Limb (tissue), 2 donors: ENCODE results near the gene NRCAM.
"Not testable (repeated sequence)": the region's sequence is repeated elsewhere in the genome, so short reads cannot be mapped to it uniquely, and the experiment has no call there.

Experiments used
- DNase-seq, 2 donors: peaks; one replicate each; pipeline ENCODE4 v3.0.0-alpha.2; 2016; ENCODE audit errors: extremely low spot score in 2 of 2

Gene NRCAM

DNA sequence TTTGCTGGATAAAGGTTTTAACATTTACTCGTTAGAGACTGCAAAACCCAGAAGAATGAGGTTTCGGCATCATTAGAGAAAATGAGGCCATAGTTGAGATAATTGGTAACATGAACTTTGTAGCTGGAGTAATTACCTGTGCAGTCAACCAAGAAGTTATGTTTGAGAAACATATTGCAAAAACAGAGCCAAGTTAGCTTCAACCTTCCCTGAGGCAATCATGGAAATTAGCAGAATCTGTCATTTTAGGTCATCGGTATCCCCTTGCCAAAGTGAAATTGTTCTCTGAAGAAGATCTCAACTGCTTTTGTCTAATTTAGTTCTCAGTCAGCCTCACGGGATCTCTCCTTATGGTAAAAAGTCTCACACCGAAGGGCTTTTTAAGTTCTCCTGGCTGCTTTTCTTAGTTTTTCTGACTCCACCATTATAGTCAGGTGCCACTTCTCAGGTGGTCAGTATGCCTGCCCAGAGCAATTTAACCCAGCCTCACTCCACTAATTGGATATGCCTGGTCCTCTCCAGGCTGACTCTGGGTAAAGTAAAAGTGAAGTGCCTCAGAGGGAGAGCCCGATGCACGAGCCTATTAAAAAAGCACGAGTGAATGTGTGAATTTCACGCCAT lies 52.5 kb downstream of the NRCAM start:
- DNase-seq = no peak

DNA sequence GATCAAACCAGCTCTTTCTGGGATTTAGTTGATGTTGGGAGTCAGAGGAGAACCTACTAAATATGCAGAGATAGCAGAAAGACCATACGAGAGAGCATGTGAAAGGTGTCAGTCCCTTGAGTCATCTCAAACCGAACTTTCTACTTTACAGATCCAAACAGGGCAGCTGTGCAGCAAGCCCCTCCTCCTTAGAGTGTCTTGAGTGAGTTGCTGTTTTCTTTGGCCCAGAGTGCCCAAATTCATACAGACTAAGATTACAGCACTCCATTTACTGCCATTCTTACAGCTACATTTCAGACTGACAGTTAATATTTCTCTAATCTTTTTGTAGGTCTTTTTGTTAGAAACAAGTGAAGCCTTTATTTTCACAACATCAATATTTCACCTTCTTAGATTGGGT lies 53.4 kb downstream of the NRCAM start:
- DNase-seq = no peak

DNA sequence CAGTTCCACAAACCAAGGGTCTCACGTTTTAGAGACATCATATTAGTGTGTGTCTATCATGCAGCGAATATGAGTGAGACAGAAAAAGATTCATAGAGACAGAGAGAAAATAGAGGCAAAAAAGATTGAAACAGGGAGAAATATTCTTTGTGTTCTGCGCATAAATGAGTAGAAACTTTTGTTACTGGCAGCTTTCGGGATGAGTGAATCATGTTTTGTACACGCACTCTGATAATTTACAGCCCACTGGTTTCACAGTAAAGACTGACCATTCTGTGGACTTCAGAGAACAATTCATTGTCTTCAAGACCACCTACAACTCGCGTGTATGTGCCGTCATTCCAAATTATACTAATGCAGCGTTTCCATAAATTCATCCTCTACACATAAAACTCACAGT lies 60.2 kb downstream of the NRCAM start:
- no peak for DNase-seq

DNA sequence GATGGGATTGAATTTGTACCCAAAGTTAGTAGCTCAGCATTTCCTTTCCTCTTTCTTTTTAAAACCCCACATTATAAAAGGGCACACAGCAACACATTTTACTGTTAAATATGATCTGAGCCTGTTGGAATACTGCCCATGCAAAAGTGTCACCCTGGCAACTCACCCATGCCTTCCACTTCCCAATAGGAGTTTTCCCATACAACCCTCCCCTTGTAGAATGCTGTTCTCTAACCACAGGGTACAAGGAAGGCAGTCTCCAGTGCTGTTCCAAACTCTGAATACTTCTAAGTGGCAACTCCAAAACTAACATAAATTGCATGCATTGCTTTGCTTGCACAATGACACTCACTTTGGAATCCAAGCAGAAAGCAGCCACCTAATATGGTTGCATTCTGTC lies 60.8 kb downstream of the NRCAM start:
- DNase-seq = no peak

DNA sequence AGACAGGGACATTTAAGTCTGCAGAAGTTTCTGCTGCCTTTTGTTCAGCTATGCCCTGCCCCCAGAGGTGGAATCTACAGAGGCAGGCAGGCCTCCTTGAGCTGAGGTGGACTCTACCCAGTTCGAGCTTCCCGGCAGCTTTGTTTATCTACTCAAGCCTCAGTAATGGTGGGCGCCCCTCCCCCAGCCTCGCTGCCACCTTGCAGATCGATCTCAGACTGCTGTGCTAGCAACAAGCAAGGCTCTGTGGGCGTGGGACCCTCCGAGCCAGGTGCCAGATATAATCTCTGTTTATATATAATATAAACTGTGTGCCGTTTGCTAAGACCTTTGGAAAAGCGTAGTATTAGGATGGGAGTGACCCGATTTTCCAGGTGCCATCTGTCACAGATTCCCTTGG lies 63.1 kb downstream of the NRCAM start:
- DNase-seq = not testable (repeated sequence)

DNA sequence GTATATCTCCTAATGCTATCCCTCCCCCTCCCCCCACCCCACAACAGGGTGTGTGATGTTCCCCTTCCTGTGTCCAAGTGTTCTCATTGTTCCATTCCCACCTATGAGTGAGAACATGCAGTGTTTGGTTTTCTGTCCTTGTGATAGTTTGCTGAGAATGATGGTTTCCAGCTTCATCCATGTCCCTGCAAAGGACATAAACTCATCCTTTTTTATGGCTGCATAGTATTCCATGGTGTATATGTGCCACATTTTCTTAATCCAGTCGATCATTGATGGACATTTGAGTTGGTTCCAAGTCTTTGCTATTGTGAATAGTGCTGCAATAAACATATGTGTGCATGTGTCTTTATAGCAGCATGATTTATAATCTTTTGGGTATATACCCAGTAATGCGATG lies 68.5 kb downstream of the NRCAM start:
- not testable (repeated sequence) for DNase-seq

DNA sequence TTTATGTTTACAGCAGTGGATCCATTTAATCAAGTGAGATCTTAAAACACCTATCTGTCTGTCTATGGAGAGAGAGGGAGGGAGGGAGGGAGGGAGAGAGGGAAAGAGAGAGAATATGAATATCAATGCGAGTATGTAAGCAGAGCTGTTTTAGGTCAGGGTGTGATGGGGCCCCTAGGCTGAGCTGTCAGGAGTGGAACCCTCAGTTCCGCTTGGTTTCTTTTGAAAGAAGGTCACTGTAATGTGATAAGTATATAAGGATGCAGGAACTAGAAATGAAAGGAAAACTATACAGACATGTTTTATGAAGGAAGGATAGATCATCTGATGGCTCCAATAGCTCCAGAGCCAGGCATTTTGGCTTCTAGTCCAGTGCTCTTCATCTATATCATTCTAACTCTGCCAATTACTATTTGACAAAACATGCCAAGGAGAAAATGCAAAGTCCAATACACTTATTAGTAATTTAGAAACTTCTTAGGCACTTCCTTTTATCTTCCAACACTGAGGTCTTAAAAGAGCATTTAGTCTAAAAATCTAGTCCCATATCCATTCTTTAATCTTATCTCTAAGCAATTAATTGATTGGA lies 70.3 kb downstream of the NRCAM start:
- no peak for DNase-seq

DNA sequence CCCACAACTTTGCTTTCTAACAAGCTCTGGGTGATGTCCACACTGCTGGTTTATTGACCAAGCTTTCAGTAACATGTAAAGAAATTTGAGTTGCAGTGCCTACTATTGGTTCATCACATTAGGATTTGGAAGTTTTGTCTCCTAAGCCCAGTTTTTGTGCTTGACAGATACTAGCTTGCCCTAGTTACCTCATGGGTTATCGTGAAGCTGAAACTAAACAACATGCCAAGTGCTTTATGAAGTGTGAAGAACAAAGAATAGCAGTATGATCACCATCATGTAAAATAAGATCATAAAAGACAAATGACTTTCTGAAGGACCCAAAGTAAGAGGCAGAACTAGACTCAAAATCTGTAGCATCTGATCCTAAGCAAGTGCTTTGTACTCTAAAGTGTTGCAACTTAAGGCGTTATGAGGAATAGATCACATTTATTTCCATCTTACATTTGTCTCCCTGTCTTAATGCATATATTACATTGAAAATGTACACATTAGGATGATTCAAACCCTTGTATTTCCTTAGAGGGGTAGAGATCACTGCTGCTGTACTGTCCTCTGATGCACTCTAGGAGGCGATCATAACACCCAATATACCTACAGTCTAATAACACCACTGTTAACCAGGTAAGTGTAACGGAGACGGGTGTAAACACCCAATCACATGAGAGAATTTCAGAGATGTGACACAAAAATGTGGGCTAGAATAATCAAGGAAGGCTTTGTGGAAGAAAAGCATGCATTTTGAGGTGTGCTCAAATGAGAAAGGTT lies 71.3 kb downstream of the NRCAM start:
- DNase-seq = no peak

DNA sequence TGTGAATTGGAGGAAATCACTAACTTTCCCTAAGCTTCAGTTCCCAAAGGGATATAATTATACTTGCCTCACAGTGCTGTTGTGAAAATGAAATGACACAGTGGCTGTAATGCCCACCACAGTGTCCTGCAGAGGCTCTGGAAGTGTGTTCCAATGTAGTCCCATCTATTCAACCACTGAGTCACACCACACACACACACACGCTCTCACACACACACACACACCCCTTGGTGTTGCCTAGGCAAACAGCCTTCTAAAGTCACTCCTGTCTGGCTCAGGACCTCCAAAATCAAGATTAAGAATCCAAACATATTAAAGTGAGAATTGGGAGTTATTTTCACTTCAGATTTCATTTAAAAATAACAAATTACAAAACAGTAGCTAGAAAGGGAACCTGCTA lies 73.3 kb downstream of the NRCAM start:
- no peak for DNase-seq

DNA sequence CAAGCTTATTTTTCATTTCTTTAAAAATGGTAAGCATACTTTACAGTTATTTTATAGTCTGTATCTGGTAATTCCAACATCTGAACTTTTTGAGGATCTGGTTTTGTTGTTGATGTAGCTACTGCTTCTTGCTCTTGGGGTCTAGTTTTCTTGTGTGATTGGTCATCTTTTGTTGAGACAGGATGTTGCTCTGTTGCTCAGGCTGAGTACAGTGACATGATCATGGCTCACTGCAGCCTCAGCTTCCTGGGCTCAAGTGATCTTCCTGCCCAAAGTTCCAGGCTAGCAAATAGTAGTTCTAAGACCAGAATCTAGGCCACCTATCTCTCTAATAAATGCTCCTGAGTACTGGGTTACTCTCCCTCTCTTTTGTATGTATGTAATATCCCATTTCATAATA lies 75.7 kb downstream of the NRCAM start:
- DNase-seq = no peak

DNA sequence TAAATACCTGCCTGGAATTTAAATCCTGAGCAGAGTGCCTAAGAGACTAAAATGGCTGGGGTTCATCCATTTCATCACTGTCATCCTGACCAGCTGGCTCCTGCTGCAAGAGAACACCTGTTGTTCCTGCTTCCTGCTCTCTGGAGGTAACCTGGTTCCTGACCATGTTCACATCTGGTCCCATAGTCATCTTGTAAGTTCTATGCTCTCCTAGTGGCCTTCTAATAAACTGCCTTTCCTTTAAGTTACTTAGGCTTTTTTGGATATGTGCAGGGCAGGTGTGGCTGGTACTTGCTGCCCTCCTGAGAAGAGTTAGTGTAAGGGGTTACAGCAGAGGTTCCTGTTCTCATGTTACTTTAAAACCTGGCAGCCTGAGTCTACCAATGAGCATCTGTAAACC lies 80.0 kb downstream of the NRCAM start:
- no peak for DNase-seq

DNA sequence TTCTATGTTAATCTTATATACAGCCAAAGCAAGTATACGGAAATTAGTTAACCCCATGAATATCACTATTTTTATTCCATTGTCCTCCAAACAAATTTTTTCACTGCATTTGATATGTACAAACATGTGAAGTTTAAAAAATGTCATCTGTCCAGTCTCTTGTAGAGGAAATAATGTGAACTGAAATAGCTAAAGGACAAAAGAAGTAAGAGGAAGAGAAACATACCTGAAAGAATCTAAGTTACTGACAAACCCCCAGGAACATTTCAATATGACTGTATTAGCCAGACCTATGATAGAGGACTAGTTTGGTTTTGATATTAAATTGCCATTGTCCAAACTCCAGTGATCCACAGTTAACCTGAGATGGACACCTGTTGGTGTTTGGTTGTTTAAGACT lies 80.6 kb downstream of the NRCAM start:
- DNase-seq = no peak

DNA sequence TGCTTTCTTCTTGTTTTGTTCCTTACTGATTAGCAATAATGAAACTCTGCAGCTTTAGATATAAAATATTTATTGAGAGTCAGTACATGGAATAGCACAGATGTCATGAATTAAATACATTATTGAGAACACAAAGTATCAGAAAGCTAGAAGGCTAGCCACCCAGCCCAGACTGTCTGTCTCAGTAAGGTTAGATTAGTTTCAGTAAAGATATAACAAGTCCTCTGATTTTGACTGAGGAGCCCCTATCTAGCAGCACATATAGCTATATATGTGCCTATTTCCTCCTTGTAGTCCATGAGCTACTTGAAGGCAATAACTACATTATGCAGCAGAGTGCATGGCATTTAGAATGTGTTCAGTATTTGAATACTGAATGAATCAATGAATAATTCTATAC lies 81.3 kb downstream of the NRCAM start:
- DNase-seq = no peak

DNA sequence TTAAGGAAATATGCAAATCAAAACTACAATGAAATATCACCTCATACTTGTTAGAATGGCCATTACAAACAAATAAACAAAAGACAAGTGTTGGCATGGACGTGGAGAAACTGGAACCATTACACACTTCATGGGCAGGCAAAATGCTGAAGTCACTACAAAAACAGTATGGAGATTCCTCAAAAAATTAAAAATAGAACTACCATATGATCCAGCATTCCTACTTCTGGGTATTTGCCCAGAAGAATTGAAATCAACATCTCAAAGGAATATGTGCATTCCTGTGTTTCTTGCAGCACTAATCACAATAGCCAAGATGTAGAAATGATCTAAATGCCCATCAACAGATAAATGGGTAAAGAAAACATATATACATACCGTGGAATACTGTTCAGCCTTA lies 83.6 kb downstream of the NRCAM start:
- no peak for DNase-seq

DNA sequence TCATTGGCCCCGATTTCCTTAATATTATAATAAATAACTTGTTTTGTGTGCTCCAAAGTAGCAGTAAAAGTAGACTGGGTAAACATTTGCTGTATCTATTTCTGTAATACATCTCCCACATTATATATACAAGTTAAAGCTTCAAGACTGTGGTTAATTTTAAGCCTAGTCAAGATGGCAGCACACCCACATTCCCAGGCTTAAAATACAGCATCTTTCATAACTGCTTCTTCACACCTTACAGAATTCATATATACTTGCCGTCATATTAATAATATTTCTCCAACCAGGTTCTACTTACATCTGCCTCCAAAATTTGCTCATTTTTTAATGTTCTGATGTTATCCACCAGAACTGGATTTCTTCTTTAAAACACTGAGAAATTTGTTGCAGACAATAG lies 85.6 kb downstream of the NRCAM start:
- no peak for DNase-seq

DNA sequence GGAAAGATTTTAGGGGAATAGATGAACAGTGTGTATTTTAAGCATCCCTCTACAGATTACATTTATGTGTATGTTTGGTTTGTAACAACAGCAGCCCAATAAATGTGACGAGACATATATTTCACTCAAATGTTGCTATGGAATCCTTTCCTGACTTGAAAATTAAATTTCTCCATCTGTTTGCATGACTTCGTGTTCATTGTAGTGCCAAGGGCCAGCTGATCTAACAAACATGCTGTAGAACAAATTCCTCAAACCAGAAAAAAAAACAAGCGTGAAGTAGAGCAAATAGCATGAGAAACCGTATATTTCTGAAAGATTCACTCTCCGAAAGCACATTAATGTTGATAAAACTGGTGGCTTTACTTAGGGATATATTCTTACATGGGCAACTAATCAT lies 87.8 kb downstream of the NRCAM start:
- DNase-seq = peak in 1 of 2 donors; percentile 37

DNA sequence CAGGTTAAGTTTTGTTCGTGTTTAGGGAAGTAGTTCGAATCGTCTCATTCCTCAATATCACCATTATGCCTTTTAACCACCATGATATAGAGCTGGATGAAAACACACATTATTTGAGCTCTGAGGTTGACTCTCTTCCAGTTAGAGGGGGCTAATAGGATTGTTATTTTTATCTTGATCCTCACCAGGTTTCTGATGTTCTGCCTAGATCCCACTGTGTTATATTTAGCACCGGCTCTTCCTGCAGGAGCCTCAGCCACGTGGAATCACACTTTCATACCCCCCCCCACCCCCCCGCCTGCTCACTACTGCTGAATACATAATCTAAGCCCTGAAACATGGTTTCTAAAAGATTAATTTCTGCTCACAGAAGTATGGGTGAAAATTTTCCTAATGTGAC lies 88.3 kb downstream of the NRCAM start:
- DNase-seq = peak in 1 of 2 donors; percentile 21

DNA sequence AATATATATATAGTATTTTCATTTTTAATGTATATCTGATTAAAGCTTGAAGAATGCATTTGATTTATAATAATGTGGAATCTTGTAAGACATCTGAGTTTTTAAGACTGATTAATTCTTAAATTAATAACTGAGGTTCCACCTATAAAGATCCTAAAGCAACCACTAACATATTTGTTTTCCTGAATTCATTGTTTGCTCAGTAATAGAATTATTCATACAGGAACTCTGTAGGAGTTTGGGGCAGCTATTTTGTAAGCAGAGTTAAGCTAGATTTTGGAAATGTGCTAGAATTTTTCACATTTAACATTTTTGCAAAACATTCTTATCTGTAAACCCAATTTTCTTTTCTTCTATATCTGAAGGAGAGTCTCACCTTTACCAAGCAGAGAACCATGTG lies 88.9 kb downstream of the NRCAM start:
- no peak for DNase-seq

DNA sequence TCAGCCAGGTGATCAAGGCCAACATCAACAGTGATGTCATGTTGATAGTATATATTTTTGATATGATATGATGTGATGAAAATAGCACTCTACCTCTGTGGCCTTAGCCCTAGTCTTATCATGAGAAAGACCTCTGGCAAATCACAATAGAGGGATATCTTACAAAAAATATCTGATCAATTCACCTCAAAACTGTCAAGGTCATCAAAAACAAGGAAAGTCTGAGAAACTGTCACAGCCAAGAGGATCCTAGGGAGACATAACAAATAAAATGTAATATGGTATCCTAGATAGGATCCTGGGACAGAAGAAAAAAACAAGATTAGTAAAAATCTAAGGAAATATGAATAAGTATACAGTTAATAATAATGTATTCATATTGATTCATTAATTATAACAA lies 92.6 kb downstream of the NRCAM start:
- no peak for DNase-seq

DNA sequence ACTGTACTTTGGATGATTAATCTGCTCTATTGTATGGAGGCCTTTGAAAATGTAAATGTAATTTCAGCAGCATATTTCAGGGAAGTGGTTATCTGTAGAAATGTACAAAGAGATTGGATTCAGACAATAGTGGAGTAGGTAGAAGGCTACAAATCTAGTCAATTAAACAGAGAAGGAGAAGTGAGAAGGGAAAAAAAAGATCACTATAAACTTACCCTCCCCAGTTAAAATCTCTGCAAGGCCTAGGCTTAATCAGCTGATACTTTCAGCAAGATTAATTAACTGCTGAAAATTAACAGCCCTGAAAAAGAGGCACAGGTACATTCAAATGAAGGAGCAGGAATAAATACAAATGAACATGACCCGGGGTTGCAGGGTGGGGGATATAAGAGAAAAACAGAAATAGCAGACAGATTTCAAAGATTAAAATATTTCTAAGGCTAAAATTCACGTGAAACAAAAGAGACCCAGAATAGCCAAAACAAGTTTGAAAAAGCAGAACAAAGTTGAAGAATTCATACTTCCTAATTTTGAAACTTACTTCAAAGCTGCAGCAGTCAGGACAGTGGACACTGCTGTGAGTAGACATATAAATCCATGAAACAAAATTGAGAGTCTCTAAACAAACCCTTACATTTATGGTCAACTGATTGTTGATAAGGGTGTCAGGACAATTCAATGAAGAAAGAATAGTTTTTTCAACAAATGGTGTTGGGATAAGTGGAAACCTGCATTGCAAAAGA lies 96.0 kb downstream of the NRCAM start:
- DNase-seq = no peak

DNA sequence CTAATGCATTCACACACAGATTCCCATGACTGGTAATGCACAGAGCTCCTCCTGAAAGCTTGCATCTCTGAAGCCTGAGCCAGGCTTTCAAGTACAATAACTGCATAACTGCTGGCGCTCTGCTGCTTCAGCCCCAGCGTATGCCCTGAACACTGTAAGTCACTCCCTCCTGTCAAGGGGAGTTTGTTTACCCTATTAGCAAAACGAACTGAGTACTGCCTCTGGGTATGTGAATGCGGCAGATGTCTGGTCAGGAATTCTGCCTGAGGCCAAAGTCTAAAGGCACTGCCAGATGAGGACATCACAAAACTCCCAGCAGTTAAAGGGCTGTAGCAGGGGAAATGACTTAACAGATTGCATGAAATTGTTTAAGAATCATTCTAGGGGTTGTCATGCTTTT lies 97.7 kb downstream of the NRCAM start:
- no peak for DNase-seq

DNA sequence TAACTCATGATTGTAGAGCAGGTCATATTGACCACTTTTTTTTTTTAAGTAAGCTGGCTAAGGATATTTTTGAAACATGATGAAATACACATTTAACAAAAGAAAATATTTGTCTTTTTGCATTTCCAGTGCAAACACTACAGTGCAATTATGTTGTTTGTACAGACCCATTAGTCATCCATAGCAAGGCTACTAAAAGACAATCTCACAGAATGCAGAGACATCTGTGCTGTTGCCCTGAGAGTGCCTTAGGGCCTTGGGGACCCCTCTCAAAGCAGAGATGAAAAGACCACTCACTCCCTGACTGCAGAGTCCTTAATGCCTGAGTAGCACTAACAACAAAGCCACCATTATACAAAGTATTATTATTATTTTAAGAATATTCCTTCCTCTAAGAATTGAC lies 104.5 kb downstream of the NRCAM start:
- no peak for DNase-seq
